ENCODE measurements around the gene NXF1.
"Not testable (repeated sequence)": the region's sequence is repeated elsewhere in the genome, so short reads cannot be mapped to it uniquely, and the experiment has no call there.

GRCh38 chr11:62760867-62761227, 44.4 kb downstream of the NXF1 start:
- TF ChIP-seq CTCF, POLR2AphosphoS5, POLR2A, EP300 (IDR thresholded peaks at IDR 0.05): not testable (repeated sequence)
